ENCODE measurements around the gene LARP6. TPM values are rescaled to one million over a fixed set of nuclear protein-coding genes. Genes with fewer than 3 reads are reported as not detected.

LARP6 gene
- total RNA-seq, 2 experiments from 2014 or later, result 0.14 TPM; not detected in 1

- no peaks in the 10 kb centered on the region for H3K4me1 Mint-ChIP-seq
- CTCF ChIA-PET, result no interaction called here
- H3K27ac Mint-ChIP-seq, result no peak overlapping the region
- H3K9me3 Mint-ChIP-seq (ENCODE audit: low read depth), result no peaks in the 10 kb centered on the region
- ATAC-seq, result no peak
- H3K27me3 Mint-ChIP-seq, result peaks cover 7% of the 10 kb centered on the region
- intact Hi-C loops (cut with DNase I, micrococcal nuclease), result no loop called here
- DNase-seq, result no peak
- H3K4me3 Mint-ChIP-seq, result no peak overlapping the region
- H3K36me3 Mint-ChIP-seq (ENCODE audit: low read depth), result no peaks in the 10 kb centered on the region
- POLR2A ChIA-PET, result no interaction called here
Observed at GRCh38 chr15:70788114-70789049, 65.6 kb downstream of the LARP6 start.

- intact Hi-C loops (cut with DNase I, micrococcal nuclease), result no loop called here
- ATAC-seq, result no peak
- Mint-ChIP-seq H3K27me3 (peaks cover 7% of the 10 kb centered on the region), H3K9me3 (ENCODE audit: low read depth) (no peaks in the 10 kb centered on the region), H3K4me3 (no peak overlapping the region), H3K27ac (no peak overlapping the region), H3K36me3 (ENCODE audit: low read depth) (no peaks in the 10 kb centered on the region), H3K4me1 (no peaks in the 10 kb centered on the region)
- ChIA-PET CTCF (interaction anchor here (1.7 kb wide), 1 partner anchor 11 kb away, joined by 4 read pairs; no protein-coding TSS in a partner anchor), POLR2A (no interaction called here)
- no peak for DNase-seq
Observed at GRCh38 chr15:70786996-70787395, 67.0 kb downstream of the LARP6 start.

- ChIA-PET CTCF (interaction anchor here (0.7 to 0.9 kb wide), 2 partner anchors 15 to 183 kb away, joined by 3 read pairs; no protein-coding TSS in a partner anchor), POLR2A (no interaction called here)
- Mint-ChIP-seq H3K9me3 (ENCODE audit: low read depth) (no peaks in the 10 kb centered on the region), H3K27ac (no peak overlapping the region), H3K4me3 (no peak overlapping the region), H3K4me1 (no peaks in the 10 kb centered on the region), H3K27me3 (peaks cover 9% of the 10 kb centered on the region), H3K36me3 (ENCODE audit: low read depth) (no peaks in the 10 kb centered on the region)
- ATAC-seq (no peak), DNase-seq (no peak)
- intact Hi-C loops (cut with DNase I, micrococcal nuclease), result no loop called here
Observed at GRCh38 chr15:70783610-70784022, 70.3 kb downstream of the LARP6 start.

- Mint-ChIP-seq H3K4me3 (no peak overlapping the region), H3K4me1 (no peaks in the 10 kb centered on the region), H3K27me3 (peaks cover 8% of the 10 kb centered on the region), H3K27ac (no peak overlapping the region), H3K9me3 (ENCODE audit: low read depth) (no peaks in the 10 kb centered on the region), H3K36me3 (ENCODE audit: low read depth) (no peaks in the 10 kb centered on the region)
- DNase-seq (no peak), ATAC-seq (no peak)
- CTCF ChIA-PET, result interaction anchor here (0.7 to 0.9 kb wide), 2 partner anchors 16 to 184 kb away, joined by 3 read pairs; no protein-coding TSS in a partner anchor
- intact Hi-C loops (cut with DNase I, micrococcal nuclease), result no loop called here
- POLR2A ChIA-PET, result no interaction called here
Observed at GRCh38 chr15:70783041-70783440, 70.9 kb downstream of the LARP6 start.

- Mint-ChIP-seq H3K9me3 (ENCODE audit: low read depth) (no peaks in the 10 kb centered on the region), H3K36me3 (ENCODE audit: low read depth) (no peaks in the 10 kb centered on the region), H3K4me3 (no peak overlapping the region), H3K27ac (no peak overlapping the region), H3K27me3 (peaks cover 13% of the 10 kb centered on the region), H3K4me1 (no peaks in the 10 kb centered on the region)
- POLR2A ChIA-PET, result no interaction called here
- DNase-seq (no peak), ATAC-seq (no peak)
- CTCF ChIA-PET, result no interaction called here
- intact Hi-C loops (cut with DNase I, micrococcal nuclease), result no loop called here
Observed at GRCh38 chr15:70781236-70781635, 72.7 kb downstream of the LARP6 start.

Other genes with a start within 250 kb of the LARP6 start
- gene UACA, start 90.6 kb downstream of the LARP6 start, total RNA-seq, result 1 to 10 TPM; 6.6 TPM
- under 1 TPM; 0.12 to 0.27 TPM for gene THAP10, start 38.3 kb upstream of the LARP6 start, total RNA-seq
- under 1 TPM; 0.14 to 0.62 TPM for gene LRRC49, start 38.7 kb upstream of the LARP6 start, total RNA-seq